DND-41 (cell line): ENCODE measurements around the gene BATF.

Experiments used
- ATAC-seq: fragments of 200-7000 bp; cut with Tn5 transposase; 3 replicates; pipeline ENCODE4 v1.9.1; 2021; ENCODE audit warnings: low read depth; ENCODE audit not compliant: insufficient read depth
- DNase-seq: peaks from one replicate; pipeline ENCODE4 v3.0.0-alpha.2; 2020
- H2AFZ ChIP-seq: 2 replicates; pipeline ENCODE4 v1.6.0; 2012; ENCODE audit warnings: low read depth, low read length
- H3K27ac ChIP-seq: 2 replicates; pipeline ENCODE4 v1.5.1; 2012; ENCODE audit warnings: low read length, inconsistent platforms
- H3K27me3 ChIP-seq: fragments of 200-600 bp; sonication (generic); 2 replicates; pipeline ENCODE4 v1.6.0; 2012; ENCODE audit warnings: low read length, mild to moderate bottlenecking, inconsistent platforms; ENCODE audit not compliant: insufficient read depth, poor library complexity
- H3K36me3 ChIP-seq: 2 replicates; pipeline ENCODE4 v1.5.1; 2012; ENCODE audit warnings: low read length, inconsistent platforms; ENCODE audit not compliant: insufficient read depth
- H3K4me1 ChIP-seq: 2 replicates; pipeline ENCODE4 v1.5.1; 2012; ENCODE audit warnings: mild to moderate bottlenecking, low read length; ENCODE audit not compliant: insufficient read depth
- H3K4me2 ChIP-seq: 2 replicates; pipeline ENCODE4 v1.6.0; 2012; ENCODE audit warnings: mild to moderate bottlenecking, moderate library complexity, low read length, inconsistent platforms; ENCODE audit not compliant: insufficient read depth
- H3K4me3 ChIP-seq, 2 experiments: fragments of 200-600 bp in 1 of 2; shearing (Covaris generic) in 1 of 2; 2 replicates each; pipeline ENCODE4 v1.5.1; 2012 to 2016; ENCODE audit warnings: inconsistent platforms in 2 of 2, low read length in 2 of 2, mild to moderate bottlenecking in 2 of 2, low read depth in 1 of 2, moderate library complexity in 1 of 2
- H3K79me2 ChIP-seq: 2 replicates; pipeline ENCODE4 v1.6.0; 2012; ENCODE audit warnings: low read length, inconsistent platforms; ENCODE audit not compliant: insufficient read depth
- H3K9ac ChIP-seq: 2 replicates; pipeline ENCODE4 v1.6.0; 2012; ENCODE audit warnings: low read depth, mild to moderate bottlenecking, inconsistent platforms, low read length, moderate library complexity
- H3K9me3 ChIP-seq: 2 replicates; pipeline ENCODE4 v1.5.1; 2012; ENCODE audit warnings: low read length, moderate library complexity, mild to moderate bottlenecking, inconsistent platforms; ENCODE audit not compliant: insufficient read depth, severe bottlenecking
- H4K20me1 ChIP-seq: 2 replicates; pipeline ENCODE4 v1.6.0; 2012; ENCODE audit warnings: low read length; ENCODE audit not compliant: insufficient read depth
- CTCF ChIP-seq: IDR thresholded peaks from 2 replicates; pipeline ENCODE4 v1.5.1; 2012; ENCODE audit warnings: borderline replicate concordance, low read length, moderate library complexity, mild to moderate bottlenecking; ENCODE audit not compliant: poor library complexity, severe bottlenecking; ENCODE audit errors: extremely low read depth
- EZH2 ChIP-seq: IDR thresholded peaks from 3 replicates; pipeline ENCODE4 v1.6.1; 2012; ENCODE audit warnings: borderline replicate concordance, low read depth, mild to moderate bottlenecking, moderate library complexity, low read length, inconsistent platforms; ENCODE audit not compliant: severe bottlenecking

Gene BATF

DNA sequence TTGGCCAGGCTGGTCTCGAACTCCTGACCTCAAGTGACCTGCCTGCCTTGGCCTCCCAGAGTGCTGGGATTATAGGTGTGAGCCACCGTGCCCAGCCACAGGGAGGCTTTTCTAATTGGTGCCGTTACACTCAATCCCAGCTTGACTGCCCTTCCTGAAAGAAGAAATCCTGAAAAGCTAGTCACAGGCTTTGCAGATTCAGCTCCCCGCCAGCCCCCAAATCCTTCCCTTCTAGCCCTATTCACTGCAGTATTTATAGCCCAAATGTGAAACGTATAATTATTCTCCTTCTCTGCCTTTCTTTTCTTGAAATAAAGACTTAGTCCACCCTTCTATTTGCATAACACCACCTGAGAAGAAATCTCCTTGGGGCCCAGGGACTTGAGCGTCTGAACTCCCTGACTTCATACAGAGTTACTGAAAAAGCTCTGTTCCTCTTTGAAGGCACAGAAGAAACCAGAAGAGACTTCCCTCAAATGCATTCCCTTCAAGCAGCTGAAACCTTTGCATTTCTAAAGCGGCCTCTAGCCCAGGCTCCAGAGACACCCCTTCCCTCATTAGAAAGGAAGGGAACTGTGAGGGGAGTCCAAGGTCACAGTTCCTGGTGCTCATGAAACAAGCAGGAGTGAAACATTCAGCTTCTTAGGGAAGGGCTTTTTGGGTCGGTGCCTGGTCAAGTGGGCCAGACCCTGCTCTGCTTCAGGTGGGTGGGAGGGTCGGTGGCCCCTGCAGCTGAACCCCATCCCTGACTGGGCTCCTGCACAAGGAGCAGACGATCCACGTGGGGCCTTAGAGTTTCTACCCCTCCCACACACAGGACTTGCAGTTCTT, 42.3 kb upstream of the BATF start:
- no peak for ATAC-seq
- H3K36me3 ChIP-seq, result no peaks in the 10 kb centered on the region
- H3K27me3 ChIP-seq, result peaks cover 25% of the 10 kb centered on the region
- no peak for TF ChIP-seq EZH2
- TF ChIP-seq CTCF, result no peak
- H3K79me2 ChIP-seq, result no peaks in the 10 kb centered on the region
- no peak overlapping the region for H2AFZ ChIP-seq
- H3K9me3 ChIP-seq, result no peaks in the 10 kb centered on the region
- H3K4me1 ChIP-seq, result no peaks in the 10 kb centered on the region
- H3K4me3 ChIP-seq, result no peak overlapping the region
- H4K20me1 ChIP-seq, result no peaks in the 10 kb centered on the region
- no peak overlapping the region for H3K4me2 ChIP-seq
- DNase-seq, result no peak
- no peak overlapping the region for H3K9ac ChIP-seq
- H3K27ac ChIP-seq, result no peak overlapping the region

GRCh38 chr14:75482366-75482765, 39.9 kb upstream of the BATF start:
- Histone ChIP-seq H3K9ac (no peak overlapping the region), H3K4me3 (no peak overlapping the region), H3K9me3 (no peaks in the 10 kb centered on the region), H3K4me1 (no peaks in the 10 kb centered on the region), H3K36me3 (no peaks in the 10 kb centered on the region), H3K27me3 (peaks cover 16% of the 10 kb centered on the region), H3K4me2 (no peak overlapping the region), H3K27ac (no peak overlapping the region), H4K20me1 (no peaks in the 10 kb centered on the region), H2AFZ (no peak overlapping the region), H3K79me2 (no peaks in the 10 kb centered on the region)
- DNase-seq (no peak), ATAC-seq (no peak)
- TF ChIP-seq EZH2, result no peak
- no peak for TF ChIP-seq CTCF

- no peak overlapping the region for H3K27ac ChIP-seq
- H3K4me1 ChIP-seq, result peaks cover 2% of the 10 kb centered on the region; the same call in 1 of the 2 replicates
- no peak for TF ChIP-seq EZH2
- TF ChIP-seq CTCF, result no peak
- H3K79me2 ChIP-seq, result no peaks in the 10 kb centered on the region
- no peaks in the 10 kb centered on the region for H3K36me3 ChIP-seq
- no peak for DNase-seq
- H3K4me3 ChIP-seq, result no peak overlapping the region
- no peak overlapping the region for H3K9ac ChIP-seq
- no peak overlapping the region for H2AFZ ChIP-seq
- ATAC-seq, result no peak
- peaks cover 10% of the 10 kb centered on the region for H3K27me3 ChIP-seq
- H4K20me1 ChIP-seq, result no peaks in the 10 kb centered on the region
- no peaks in the 10 kb centered on the region for H3K9me3 ChIP-seq
- no peak overlapping the region for H3K4me2 ChIP-seq
Observed at GRCh38 chr14:75484711-75485429, 37.4 kb upstream of the BATF start.
